GM23338 (cell line): ENCODE results near the gene SERPINB8. TPM values are rescaled to one million over a fixed set of nuclear protein-coding genes. Genes with fewer than 3 reads are reported as not detected.

ENCODE experiments used
- ATAC-seq: fragments of 200-7000 bp; cut with Tn5 transposase; 3 replicates; pipeline ENCODE4 v1.9.1; 2020
- DNase-seq: peaks from one replicate; pipeline ENCODE4 v3.0.0-alpha.2; 2015; ENCODE audit warnings: low spot score
- H2AFZ ChIP-seq: fragments of 200-600 bp; sonication (generic); 2 replicates; pipeline ENCODE4 v1.8.0; 2016; ENCODE audit warnings: antibody characterized with exemption, mild to moderate bottlenecking, moderate library complexity
- H3F3A ChIP-seq: fragments of 200-600 bp; sonication (generic); replicated peaks from 2 replicates; pipeline ENCODE4 v1.8.0; 2017; ENCODE audit warnings: antibody characterized with exemption, mixed run types, low read depth
- H3K27ac ChIP-seq: fragments of 200-600 bp; sonication (generic); 2 replicates; pipeline ENCODE4 v1.6.1; 2016; ENCODE audit warnings: low read depth
- H3K27me3 ChIP-seq: fragments of 200-600 bp; sonication (generic); 2 replicates; pipeline ENCODE4 v1.8.0; 2016; ENCODE audit warnings: mild to moderate bottlenecking, mixed run types, moderate library complexity; ENCODE audit not compliant: insufficient read depth
- H3K36me3 ChIP-seq: fragments of 200-600 bp; sonication (generic); 2 replicates; pipeline ENCODE4 v1.8.0; 2016; ENCODE audit warnings: mild to moderate bottlenecking; ENCODE audit not compliant: insufficient read depth
- H3K4me1 ChIP-seq: fragments of 200-600 bp; sonication (generic); 2 replicates; pipeline ENCODE4 v1.8.0; 2016; ENCODE audit warnings: mild to moderate bottlenecking, moderate library complexity; ENCODE audit not compliant: insufficient read depth
- H3K4me2 ChIP-seq: fragments of 200-600 bp; sonication (generic); 2 replicates; pipeline ENCODE4 v1.7.1; 2017; ENCODE audit warnings: mixed run types
- H3K4me3 ChIP-seq: fragments of 200-600 bp; sonication (generic); 2 replicates; pipeline ENCODE4 v1.6.1; 2016; ENCODE audit warnings: mixed run types
- H3K79me2 ChIP-seq: fragments of 200-600 bp; sonication (generic); replicated peaks from 2 replicates; pipeline ENCODE4 v1.8.0; 2017; ENCODE audit warnings: mild to moderate bottlenecking; ENCODE audit not compliant: insufficient read depth
- H3K9me2 ChIP-seq: fragments of 200-600 bp; sonication (generic); 2 replicates; pipeline ENCODE4 v1.8.0; 2017; ENCODE audit not compliant: insufficient read depth
- H4K20me1 ChIP-seq: fragments of 200-600 bp; sonication (generic); replicated peaks from 2 replicates; pipeline ENCODE4 v1.8.0; 2017; ENCODE audit warnings: mild to moderate bottlenecking; ENCODE audit not compliant: insufficient read depth
- H3K27ac Mint-ChIP-seq: 2 replicates; pipeline ENCODE4 v1.8.0; 2020; ENCODE audit warnings: inconsistent platforms, mild to moderate bottlenecking, moderate library complexity, mixed read lengths
- H3K27me3 Mint-ChIP-seq: 3 replicates; pipeline ENCODE4 v1.8.0; 2022; ENCODE audit warnings: low read depth, mild to moderate bottlenecking, moderate library complexity, mixed read lengths, inconsistent platforms; ENCODE audit not compliant: insufficient read depth, poor library complexity
- H3K36me3 Mint-ChIP-seq: 3 replicates; pipeline ENCODE4 v1.8.0; 2021; ENCODE audit warnings: low read depth, mild to moderate bottlenecking, inconsistent platforms, moderate library complexity, mixed read lengths
- H3K4me1 Mint-ChIP-seq: 3 replicates; pipeline ENCODE4 v1.8.0; 2020; ENCODE audit warnings: mild to moderate bottlenecking, inconsistent platforms, mixed read lengths
- H3K4me3 Mint-ChIP-seq: 3 replicates; pipeline ENCODE4 v1.8.0; 2021; ENCODE audit warnings: moderate library complexity, mild to moderate bottlenecking, inconsistent platforms, mixed read lengths
- H3K9me3 Mint-ChIP-seq: 3 replicates; pipeline ENCODE4 v1.8.0; 2020; ENCODE audit warnings: moderate library complexity, mild to moderate bottlenecking, inconsistent platforms, mixed read lengths
- CREB1 ChIP-seq: fragments of 250-450 bp; sonication (Bioruptor Pico); IDR thresholded peaks from 2 replicates; pipeline ENCODE4 v1.5.0; 2020; ENCODE audit warnings: low read depth, mild to moderate bottlenecking, moderate library complexity
- JUNB ChIP-seq: IDR thresholded peaks from one replicate; pipeline ENCODE4 v1.6.1; 2016; ENCODE audit warnings: antibody characterized with exemption; ENCODE audit not compliant: unreplicated experiment
- POLR2AphosphoS5 ChIP-seq: IDR thresholded peaks from 2 replicates; pipeline ENCODE4 v1.6.1; 2016; ENCODE audit warnings: antibody characterized with exemption, low read depth
- STAT1 ChIP-seq: IDR thresholded peaks from one replicate; pipeline ENCODE4 v1.6.1; 2016; ENCODE audit warnings: antibody characterized with exemption; ENCODE audit not compliant: unreplicated experiment
- ZNF331 ChIP-seq: fragments of 250-450 bp; sonication (Bioruptor Pico); IDR thresholded peaks from 2 replicates; pipeline ENCODE4 v1.5.0; 2020; ENCODE audit warnings: low read depth, mild to moderate bottlenecking, moderate library complexity
- polyA plus RNA-seq: library from polyadenylated mRNA; unstranded; fragments of >200 nt; fragmentation: Nextera tagmentation; extraction: Ambion mirVana; gene quantifications from 2 replicates; pipeline ENCODE4 v1.2.1, GENCODE V29; 2016
- total RNA-seq: library from RNA; depleted of rRNA; stranded (reverse); fragments of >200 nt; shearing (Covaris generic); gene quantifications from 2 replicates; pipeline ENCODE4 v1.2.3, GENCODE V29; 2014
- TF ChIP-seq, protein P1 (sequence below): IDR thresholded peaks from one replicate; pipeline ENCODE4 v1.6.1; 2018; ENCODE audit warnings: antibody characterized with exemption; ENCODE audit not compliant: unreplicated experiment
- TF ChIP-seq, protein P2 (sequence below), 2 experiments: fragments of 200-600 bp in 1 of 2; sonication (generic) in 1 of 2; conservative IDR thresholded peaks; 2 replicates each; pipeline versions ENCODE4 v1.5.1 to v1.6.1; 2016 to 2017; ENCODE audit warnings: antibody characterized with exemption in 2 of 2, low read depth in 2 of 2, mild to moderate bottlenecking in 2 of 2, moderate library complexity in 1 of 2
- TF ChIP-seq, protein P3 (sequence below): IDR thresholded peaks from 2 replicates; pipeline ENCODE4 v1.6.1; 2016; ENCODE audit warnings: antibody characterized with exemption

SERPINB8 gene
- total and polyA plus RNA-seq, 2 experiments from 2014 or later, result 0.50 to 2.1 TPM

DNA sequence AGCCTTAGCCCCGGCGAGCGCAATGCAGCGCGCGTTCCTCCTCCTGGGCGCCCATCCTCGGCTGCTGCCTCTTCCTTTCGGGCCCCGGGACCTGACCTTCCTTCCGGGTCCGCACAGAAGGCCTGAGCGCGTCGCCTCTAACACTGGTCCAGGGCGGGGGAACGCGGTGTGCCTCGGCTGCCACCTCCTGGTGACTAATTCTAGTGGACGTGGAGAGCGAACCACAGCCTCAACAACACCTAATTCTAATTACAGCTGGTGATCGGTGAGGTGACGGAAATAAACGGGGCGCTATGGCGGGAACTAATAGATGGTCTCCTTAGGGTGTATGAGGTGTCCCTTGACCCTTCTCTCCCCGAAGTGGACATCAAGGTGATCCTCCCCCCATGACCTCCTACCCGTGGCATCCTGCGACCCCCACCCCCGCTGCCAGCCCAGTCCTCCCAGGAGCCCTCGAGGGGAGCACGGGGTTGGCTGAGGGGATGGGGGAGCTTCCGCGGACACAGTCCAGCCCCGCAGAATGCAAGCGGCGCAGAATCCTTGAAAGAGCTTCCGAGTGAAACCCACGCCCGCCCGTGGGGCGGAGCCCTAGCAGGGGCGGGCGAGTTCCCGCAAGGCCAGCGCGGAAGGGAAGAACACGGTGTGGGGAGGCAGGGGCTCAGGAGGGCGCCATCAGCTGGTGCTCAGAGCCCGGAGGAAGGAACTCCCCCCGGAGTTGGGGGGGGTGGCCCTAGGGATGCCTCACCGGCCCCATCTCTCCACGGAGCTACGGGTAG is 33.5 kb upstream of the SERPINB8 start:
- no peaks in the 10 kb centered on the region for H3K9me3 Mint-ChIP-seq
- Histone ChIP-seq H3K27ac (no peak overlapping the region), H3K9me2 (no peaks in the 10 kb centered on the region), H3K27me3 (peaks cover 41% of the 10 kb centered on the region), H3K4me2 (peak overlapping the region; percentile 91), H3K79me2 (no peaks in the 10 kb centered on the region), H3K4me1 (no peaks in the 10 kb centered on the region; the same call in 1 of the 2 replicates), H2AFZ (peak overlapping the region; percentile 100), H3F3A (no peaks in the 10 kb centered on the region), H3K36me3 (no peaks in the 10 kb centered on the region), H4K20me1 (no peaks in the 10 kb centered on the region), H3K4me3 (peak overlapping the region; percentile 77)
- H3K4me3 Mint-ChIP-seq, result peak overlapping the region; percentile 73; the same call in 2 of the 3 replicates
- H3K27ac Mint-ChIP-seq, result no peak overlapping the region
- ATAC-seq, result peak; percentile 98
- H3K27me3 Mint-ChIP-seq, result no peaks in the 10 kb centered on the region
- no peaks in the 10 kb centered on the region for H3K36me3 Mint-ChIP-seq
- DNase-seq, result peak; percentile 96
- H3K4me1 Mint-ChIP-seq, result no peaks in the 10 kb centered on the region
- TF ChIP-seq, protein P1, sequence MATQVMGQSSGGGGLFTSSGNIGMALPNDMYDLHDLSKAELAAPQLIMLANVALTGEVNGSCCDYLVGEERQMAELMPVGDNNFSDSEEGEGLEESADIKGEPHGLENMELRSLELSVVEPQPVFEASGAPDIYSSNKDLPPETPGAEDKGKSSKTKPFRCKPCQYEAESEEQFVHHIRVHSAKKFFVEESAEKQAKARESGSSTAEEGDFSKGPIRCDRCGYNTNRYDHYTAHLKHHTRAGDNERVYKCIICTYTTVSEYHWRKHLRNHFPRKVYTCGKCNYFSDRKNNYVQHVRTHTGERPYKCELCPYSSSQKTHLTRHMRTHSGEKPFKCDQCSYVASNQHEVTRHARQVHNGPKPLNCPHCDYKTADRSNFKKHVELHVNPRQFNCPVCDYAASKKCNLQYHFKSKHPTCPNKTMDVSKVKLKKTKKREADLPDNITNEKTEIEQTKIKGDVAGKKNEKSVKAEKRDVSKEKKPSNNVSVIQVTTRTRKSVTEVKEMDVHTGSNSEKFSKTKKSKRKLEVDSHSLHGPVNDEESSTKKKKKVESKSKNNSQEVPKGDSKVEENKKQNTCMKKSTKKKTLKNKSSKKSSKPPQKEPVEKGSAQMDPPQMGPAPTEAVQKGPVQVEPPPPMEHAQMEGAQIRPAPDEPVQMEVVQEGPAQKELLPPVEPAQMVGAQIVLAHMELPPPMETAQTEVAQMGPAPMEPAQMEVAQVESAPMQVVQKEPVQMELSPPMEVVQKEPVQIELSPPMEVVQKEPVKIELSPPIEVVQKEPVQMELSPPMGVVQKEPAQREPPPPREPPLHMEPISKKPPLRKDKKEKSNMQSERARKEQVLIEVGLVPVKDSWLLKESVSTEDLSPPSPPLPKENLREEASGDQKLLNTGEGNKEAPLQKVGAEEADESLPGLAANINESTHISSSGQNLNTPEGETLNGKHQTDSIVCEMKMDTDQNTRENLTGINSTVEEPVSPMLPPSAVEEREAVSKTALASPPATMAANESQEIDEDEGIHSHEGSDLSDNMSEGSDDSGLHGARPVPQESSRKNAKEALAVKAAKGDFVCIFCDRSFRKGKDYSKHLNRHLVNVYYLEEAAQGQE, result no peak
- TF ChIP-seq CREB1 (CRISPR knock-in tag), result peak; percentile 52; the same call in 1 of the 2 replicates
- no peak for TF ChIP-seq ZNF331
- TF ChIP-seq, protein P2, sequence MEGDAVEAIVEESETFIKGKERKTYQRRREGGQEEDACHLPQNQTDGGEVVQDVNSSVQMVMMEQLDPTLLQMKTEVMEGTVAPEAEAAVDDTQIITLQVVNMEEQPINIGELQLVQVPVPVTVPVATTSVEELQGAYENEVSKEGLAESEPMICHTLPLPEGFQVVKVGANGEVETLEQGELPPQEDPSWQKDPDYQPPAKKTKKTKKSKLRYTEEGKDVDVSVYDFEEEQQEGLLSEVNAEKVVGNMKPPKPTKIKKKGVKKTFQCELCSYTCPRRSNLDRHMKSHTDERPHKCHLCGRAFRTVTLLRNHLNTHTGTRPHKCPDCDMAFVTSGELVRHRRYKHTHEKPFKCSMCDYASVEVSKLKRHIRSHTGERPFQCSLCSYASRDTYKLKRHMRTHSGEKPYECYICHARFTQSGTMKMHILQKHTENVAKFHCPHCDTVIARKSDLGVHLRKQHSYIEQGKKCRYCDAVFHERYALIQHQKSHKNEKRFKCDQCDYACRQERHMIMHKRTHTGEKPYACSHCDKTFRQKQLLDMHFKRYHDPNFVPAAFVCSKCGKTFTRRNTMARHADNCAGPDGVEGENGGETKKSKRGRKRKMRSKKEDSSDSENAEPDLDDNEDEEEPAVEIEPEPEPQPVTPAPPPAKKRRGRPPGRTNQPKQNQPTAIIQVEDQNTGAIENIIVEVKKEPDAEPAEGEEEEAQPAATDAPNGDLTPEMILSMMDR (conservative IDR thresholded peaks at IDR 0.05; ENCODE audit: low read depth in 2 of 2), result peak; percentile 66 to 92
- TF ChIP-seq STAT1, result no peak
- TF ChIP-seq, protein P3, sequence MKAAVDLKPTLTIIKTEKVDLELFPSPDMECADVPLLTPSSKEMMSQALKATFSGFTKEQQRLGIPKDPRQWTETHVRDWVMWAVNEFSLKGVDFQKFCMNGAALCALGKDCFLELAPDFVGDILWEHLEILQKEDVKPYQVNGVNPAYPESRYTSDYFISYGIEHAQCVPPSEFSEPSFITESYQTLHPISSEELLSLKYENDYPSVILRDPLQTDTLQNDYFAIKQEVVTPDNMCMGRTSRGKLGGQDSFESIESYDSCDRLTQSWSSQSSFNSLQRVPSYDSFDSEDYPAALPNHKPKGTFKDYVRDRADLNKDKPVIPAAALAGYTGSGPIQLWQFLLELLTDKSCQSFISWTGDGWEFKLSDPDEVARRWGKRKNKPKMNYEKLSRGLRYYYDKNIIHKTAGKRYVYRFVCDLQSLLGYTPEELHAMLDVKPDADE, result no peak
- TF ChIP-seq POLR2AphosphoS5, result no peak; the same call in none of the 2 replicates
- TF ChIP-seq JUNB, result no peak
